GM23248 (cell line): ENCODE data around the gene SCGN. TPM values are rescaled to one million over a fixed set of nuclear protein-coding genes. Genes with fewer than 3 reads are reported as not detected.
"Not testable (repeated sequence)": the region's sequence is repeated elsewhere in the genome, so short reads cannot be mapped to it uniquely, and the experiment has no call there.

Source experiments
- DNase-seq: peaks from one replicate; pipeline ENCODE4 v3.0.0-alpha.2; 2015
- H2AFZ ChIP-seq: fragments of 200-600 bp; sonication (generic); 2 replicates; pipeline ENCODE4 v1.6.1; 2016; ENCODE audit warnings: antibody characterized with exemption
- H3F3A ChIP-seq: fragments of 200-600 bp; sonication (generic); 2 replicates; pipeline ENCODE4 v1.6.1; 2016; ENCODE audit warnings: mild to moderate bottlenecking, antibody characterized with exemption, mixed run types; ENCODE audit not compliant: insufficient read depth
- H3K27ac ChIP-seq: fragments of 200-600 bp; sonication (generic); 2 replicates; pipeline ENCODE4 v1.5.1; 2016; ENCODE audit warnings: mild to moderate bottlenecking
- H3K27me3 ChIP-seq: fragments of 200-600 bp; sonication (generic); replicated peaks from 2 replicates; pipeline ENCODE4 v1.6.1; 2016; ENCODE audit warnings: mild to moderate bottlenecking; ENCODE audit not compliant: insufficient read depth
- H3K36me3 ChIP-seq: fragments of 200-600 bp; sonication (generic); 2 replicates; pipeline ENCODE4 v1.6.1; 2016; ENCODE audit warnings: low read depth, mild to moderate bottlenecking
- H3K4me1 ChIP-seq: fragments of 200-600 bp; sonication (generic); 2 replicates; pipeline ENCODE4 v1.6.1; 2016; ENCODE audit warnings: mild to moderate bottlenecking; ENCODE audit not compliant: insufficient read depth
- H3K4me2 ChIP-seq: fragments of 200-600 bp; sonication (generic); one replicate; pipeline ENCODE4 v1.6.1; 2016; ENCODE audit warnings: mild to moderate bottlenecking; ENCODE audit not compliant: unreplicated experiment
- H3K4me3 ChIP-seq: fragments of 200-600 bp; sonication (generic); 2 replicates; pipeline ENCODE4 v1.5.1; 2016; ENCODE audit warnings: mild to moderate bottlenecking
- H3K79me2 ChIP-seq: fragments of 200-600 bp; sonication (generic); 2 replicates; pipeline ENCODE4 v1.6.1; 2016; ENCODE audit warnings: mild to moderate bottlenecking; ENCODE audit not compliant: insufficient read depth
- H3K9ac ChIP-seq: fragments of 200-600 bp; sonication (generic); 2 replicates; pipeline ENCODE4 v1.6.1; 2016; ENCODE audit warnings: mild to moderate bottlenecking
- H3K9me2 ChIP-seq: fragments of 200-600 bp; sonication (generic); 2 replicates; pipeline ENCODE4 v1.6.1; 2016; ENCODE audit warnings: mixed run types, mild to moderate bottlenecking, moderate library complexity; ENCODE audit not compliant: insufficient read depth
- H3K9me3 ChIP-seq: fragments of 200-600 bp; sonication (generic); one replicate; pipeline ENCODE4 v1.6.1; 2017; ENCODE audit warnings: low read depth
- H4K20me1 ChIP-seq: fragments of 200-600 bp; sonication (generic); 2 replicates; pipeline ENCODE4 v1.6.0; 2016; ENCODE audit not compliant: insufficient read depth
- EZH2 ChIP-seq: fragments of 200-600 bp; sonication (generic); IDR thresholded peaks from 2 replicates; pipeline ENCODE4 v1.6.1; 2018; ENCODE audit warnings: antibody characterized with exemption, mild to moderate bottlenecking; ENCODE audit not compliant: insufficient read depth, poor library complexity, severe bottlenecking
- EZH2phosphoT487 ChIP-seq: fragments of 200-600 bp; sonication (generic); IDR thresholded peaks from 2 replicates; pipeline ENCODE4 v1.6.1; 2018; ENCODE audit warnings: antibody characterized with exemption, moderate library complexity, mild to moderate bottlenecking, low read depth; ENCODE audit not compliant: insufficient read depth
- WGBS, 2 experiments: methylation state at CpG; one replicate each; pipeline ENCODE4 v1.1.6; 2015 to 2017; ENCODE audit warnings: low lambda C conversion rate in 2 of 2, low coverage in 1 of 2; ENCODE audit errors: missing lambda C conversion rate in 2 of 2; 5-methylcytosine and 5-hydroxymethylcytosine counted together
- in situ Hi-C: fragments of 300-500 bp; cut with MboI; formaldehyde crosslinking; loops from 2 replicates; pipeline ENCODE4 v1.15.0; 2020
- polyA plus RNA-seq: library from polyadenylated mRNA; unstranded; fragments of >200 nt; fragmentation: Nextera tagmentation; extraction: Ambion mirVana; gene quantifications from 2 replicates; pipeline ENCODE4 v1.2.1, GENCODE V29; 2016
- total RNA-seq: library from RNA; depleted of rRNA; stranded (reverse); fragments of >200 nt; shearing (Covaris generic); gene quantifications from 2 replicates; pipeline ENCODE4 v1.2.3, GENCODE V29; 2014

Gene SCGN
- total and polyA plus RNA-seq, 2 experiments from 2014 or later: not detected

DNA sequence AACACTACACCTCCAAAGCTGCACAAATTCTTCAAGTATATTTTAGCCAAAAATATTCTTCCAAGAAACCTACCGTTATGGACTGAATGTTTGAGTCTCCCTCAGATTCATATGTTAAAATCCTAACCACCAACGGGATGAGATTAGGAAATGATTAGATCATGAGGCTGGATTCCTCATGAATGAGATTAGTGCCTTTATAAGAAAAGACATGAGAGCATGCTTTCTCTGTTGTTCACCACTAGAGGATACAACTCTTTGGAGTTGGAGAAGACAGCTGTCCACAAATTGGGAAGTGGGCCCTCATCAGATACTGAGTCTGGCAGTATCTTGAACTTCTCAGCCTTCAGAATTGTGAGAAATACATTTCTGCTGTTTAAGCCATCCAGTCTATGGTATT is 95.5 kb downstream of the SCGN start:
- no peak overlapping the region for H2AFZ ChIP-seq
- in situ Hi-C loops: no loop called here
- H3K4me1 ChIP-seq: no peaks in the 10 kb centered on the region
- no peak for DNase-seq
- H3K79me2 ChIP-seq: no peaks in the 10 kb centered on the region
- H3K36me3 ChIP-seq: no peaks in the 10 kb centered on the region
- H3K27ac ChIP-seq: no peak overlapping the region
- H3K4me2 ChIP-seq: no peak overlapping the region
- no peaks in the 10 kb centered on the region for H3K9me3 ChIP-seq
- no peaks in the 10 kb centered on the region for H3K27me3 ChIP-seq
- no peak overlapping the region for H3K9ac ChIP-seq
- H3K4me3 ChIP-seq: no peak overlapping the region
- 39 to 51% methylated on average over 2 of the region's 2 CpGs for WGBS, 2 experiments
- no peaks in the 10 kb centered on the region for H4K20me1 ChIP-seq
- no peaks in the 10 kb centered on the region for H3K9me2 ChIP-seq
- TF ChIP-seq EZH2phosphoT487: no peak
- TF ChIP-seq EZH2: no peak
- no peaks in the 10 kb centered on the region for H3F3A ChIP-seq

DNA sequence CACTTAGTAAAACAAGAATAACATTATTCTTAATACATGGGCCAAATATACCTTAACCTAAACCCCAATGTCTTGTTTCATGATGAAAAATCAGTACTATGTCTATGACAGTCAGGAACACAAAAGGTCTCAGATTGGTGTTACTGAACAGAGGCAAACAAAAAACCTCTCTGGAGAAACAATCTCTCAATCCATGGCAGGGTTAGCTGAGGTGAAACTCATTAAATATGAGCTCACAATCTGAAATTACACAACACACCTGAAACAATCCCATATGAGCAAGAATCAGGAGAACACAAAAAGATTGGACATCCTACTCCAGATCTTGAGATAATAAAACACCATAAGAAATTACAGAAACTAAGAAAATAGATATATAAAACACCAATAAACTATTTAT is 96.0 kb downstream of the SCGN start:
- in situ Hi-C loops: no loop called here
- H3K9ac ChIP-seq: no peak overlapping the region
- TF ChIP-seq EZH2 (no peak), EZH2phosphoT487 (no peak)

DNA sequence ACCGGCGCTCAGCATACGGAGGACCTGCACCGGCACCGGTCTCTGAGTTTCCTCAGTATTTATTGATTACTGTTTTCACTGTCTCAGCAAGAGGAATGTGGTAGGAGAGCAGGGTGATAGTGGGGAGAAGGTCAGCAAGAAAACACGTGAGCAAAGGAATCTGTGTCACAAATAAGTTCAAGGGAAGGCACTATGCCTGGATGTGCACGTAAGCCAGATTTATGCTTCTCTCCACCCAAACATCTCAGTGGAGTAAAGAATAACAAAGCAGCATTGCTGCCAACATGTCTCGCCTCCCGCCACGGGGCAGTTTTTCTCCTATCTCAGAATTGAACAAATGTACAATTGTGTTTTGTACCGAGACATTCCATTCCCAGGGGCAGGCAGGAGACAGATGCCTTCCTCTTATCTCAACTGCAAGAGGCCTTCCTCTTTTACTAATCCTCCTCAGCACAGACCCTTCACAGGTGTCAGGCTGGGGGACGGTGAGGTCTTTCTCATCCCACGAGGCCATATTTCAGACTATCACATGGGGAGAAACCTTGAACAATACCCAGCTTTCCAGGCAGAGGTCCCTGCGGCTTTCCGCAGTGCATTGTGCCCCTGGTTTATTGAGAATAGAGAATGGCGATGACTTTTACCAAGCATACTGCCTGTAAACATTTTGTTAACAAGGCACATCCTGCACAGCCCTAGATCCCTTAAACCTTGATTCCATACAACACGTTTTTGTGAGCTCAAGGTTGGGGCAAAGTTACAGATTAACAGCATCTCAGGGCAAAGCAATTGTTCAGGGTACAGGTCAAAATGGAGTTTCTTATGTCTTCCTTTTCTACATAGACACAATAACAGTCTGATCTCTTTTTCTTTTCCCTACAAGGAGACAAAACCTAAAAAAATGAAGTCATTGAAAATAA is 96.8 kb downstream of the SCGN start:
- in situ Hi-C loops, H3K4me1 ChIP-seq, H3F3A ChIP-seq, H3K27me3 ChIP-seq, H2AFZ ChIP-seq, H3K9ac ChIP-seq, H3K79me2 ChIP-seq, H3K4me2 ChIP-seq, H3K9me3 ChIP-seq, H3K36me3 ChIP-seq, DNase-seq, H3K27ac ChIP-seq, H3K9me2 ChIP-seq, H4K20me1 ChIP-seq, H3K4me3 ChIP-seq: not testable (repeated sequence)
- 63 to 64% methylated on average over 16 to 17 of the region's 17 CpGs for WGBS, 2 experiments

More for the DNA sequence above, 96.0 kb downstream of the SCGN start:
- no peak for DNase-seq
- H3K9me2 ChIP-seq: no peaks in the 10 kb centered on the region
- no peak overlapping the region for H3K27ac ChIP-seq
- H3K36me3 ChIP-seq: no peaks in the 10 kb centered on the region
- no peaks in the 10 kb centered on the region for H3K27me3 ChIP-seq
- H3K4me3 ChIP-seq: no peak overlapping the region
- H3K4me2 ChIP-seq: no peak overlapping the region
- no peak overlapping the region for H2AFZ ChIP-seq
- H3K9me3 ChIP-seq: no peaks in the 10 kb centered on the region
- no peaks in the 10 kb centered on the region for H3F3A ChIP-seq
- no peaks in the 10 kb centered on the region for H3K79me2 ChIP-seq
- no peaks in the 10 kb centered on the region for H4K20me1 ChIP-seq
- no peaks in the 10 kb centered on the region for H3K4me1 ChIP-seq

DNA sequence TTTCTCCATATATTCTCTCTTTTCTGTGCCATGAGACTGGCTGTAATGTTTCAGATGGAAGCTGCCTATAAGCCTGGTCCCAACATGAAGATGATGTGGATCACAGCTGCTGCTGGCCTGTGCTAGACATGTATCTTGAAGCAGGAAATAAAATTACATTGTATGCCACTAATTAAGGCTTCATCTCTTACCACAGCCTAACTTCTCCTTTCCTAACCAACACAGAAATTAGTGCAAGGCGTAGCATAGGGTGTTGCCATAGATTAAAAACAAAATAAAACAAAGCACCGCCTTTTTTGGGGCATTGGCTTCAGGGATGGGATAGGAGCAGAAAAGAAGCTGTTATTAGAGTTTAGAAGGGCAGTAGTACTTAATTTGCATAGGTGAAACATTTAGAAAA is 97.8 kb downstream of the SCGN start:
- Histone ChIP-seq H4K20me1 (no peaks in the 10 kb centered on the region), H3K36me3 (no peaks in the 10 kb centered on the region), H3F3A (no peaks in the 10 kb centered on the region), H3K79me2 (no peaks in the 10 kb centered on the region), H3K27me3 (no peaks in the 10 kb centered on the region), H3K27ac (no peak overlapping the region), H2AFZ (no peak overlapping the region), H3K9me3 (no peaks in the 10 kb centered on the region), H3K9me2 (no peaks in the 10 kb centered on the region), H3K4me2 (no peak overlapping the region), H3K4me3 (no peak overlapping the region), H3K9ac (no peak overlapping the region), H3K4me1 (no peaks in the 10 kb centered on the region)
- TF ChIP-seq EZH2: no peak
- no peak for TF ChIP-seq EZH2phosphoT487
- in situ Hi-C loops: no loop called here
- WGBS, 2 experiments: 10 to 17% methylated on average over 2 of the region's 2 CpGs
- no peak for DNase-seq
